Measurements from ENCODE around the gene USP32.
A peak's percentile ranks its signal among the peaks of the same experiment; 100 is the strongest.
"Not testable (repeated sequence)": the region's sequence is repeated elsewhere in the genome, so short reads cannot be mapped to it uniquely, and the experiment has no call there.

USP32 gene

GRCh38 chr17:60231691-60232090, 160.2 kb downstream of the USP32 start:
- DNase-seq (ENCODE audit: low read depth): peak; percentile 66

- peak; percentile 61 for DNase-seq (ENCODE audit: low read depth)
Observed at GRCh38 chr17:60231234-60231633, 160.7 kb downstream of the USP32 start.

GRCh38 chr17:60230358-60230757, 161.6 kb downstream of the USP32 start:
- DNase-seq (ENCODE audit: low read depth): peak; percentile 45

GRCh38 chr17:60229188-60229802, 162.6 kb downstream of the USP32 start:
- peak; percentile 62 for DNase-seq (ENCODE audit: low read depth)

DNA sequence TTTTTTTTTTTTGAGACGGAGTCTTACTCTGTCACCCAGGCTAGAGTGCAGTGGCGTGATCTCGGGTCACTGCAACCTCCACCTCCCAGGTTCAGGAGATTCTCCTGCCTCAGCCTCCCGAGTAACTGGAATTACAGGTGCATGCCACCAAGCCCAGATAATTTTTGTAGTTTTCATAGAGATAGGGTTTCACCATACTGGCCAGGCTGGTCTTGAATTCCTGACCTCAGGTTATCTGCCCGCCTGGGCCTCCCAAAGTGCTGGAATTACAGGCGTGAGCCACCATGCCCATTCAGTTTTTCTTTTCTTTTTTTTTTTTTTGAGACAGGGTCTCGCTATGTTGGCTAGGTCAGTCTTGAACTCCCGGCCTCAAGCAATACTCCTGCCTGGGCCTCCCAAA, 164.7 kb downstream of the USP32 start:
- DNase-seq (ENCODE audit: low read depth): not testable (repeated sequence)

DNA sequence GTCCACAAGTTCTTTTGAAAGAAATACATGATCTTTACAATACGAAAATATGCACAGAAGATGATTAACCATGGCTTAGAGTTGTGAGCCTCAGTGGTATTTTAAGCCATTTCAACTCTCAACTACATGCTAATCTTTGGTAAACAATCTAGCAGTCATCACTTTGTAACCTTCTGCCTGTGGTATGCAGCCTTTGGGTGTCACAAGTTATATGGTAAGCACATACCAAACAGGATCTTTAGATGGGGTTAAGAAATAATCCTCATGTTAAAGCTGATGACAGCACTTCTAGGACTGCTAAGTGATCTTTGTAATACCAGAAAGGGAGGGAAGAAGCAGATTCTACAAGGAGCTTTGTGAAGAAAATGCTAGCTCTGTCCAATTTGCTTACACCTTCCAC, 167.9 kb downstream of the USP32 start:
- DNase-seq (ENCODE audit: low read depth): no peak

DNA sequence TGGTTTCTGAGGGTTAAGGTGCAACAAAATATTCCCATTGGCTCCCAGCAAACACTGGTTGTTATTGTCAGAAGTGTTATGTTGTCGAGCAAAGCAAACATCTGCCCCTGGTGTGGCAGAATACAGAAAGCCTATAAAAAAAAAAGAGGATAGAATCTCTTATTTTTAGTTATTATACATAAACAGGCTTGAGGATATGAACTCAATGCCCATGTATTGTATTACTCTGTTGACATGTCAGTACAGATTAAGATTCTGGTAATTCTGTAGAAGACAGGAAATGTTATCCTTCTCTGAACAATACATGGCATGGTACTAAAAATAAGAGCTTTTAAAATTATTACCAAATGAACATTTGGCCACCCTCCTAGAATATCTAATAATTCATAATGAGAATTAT, 168.5 kb downstream of the USP32 start:
- no peak for DNase-seq (ENCODE audit: low read depth)

GRCh38 chr17:60218774-60219173, 173.2 kb downstream of the USP32 start:
- DNase-seq (ENCODE audit: low read depth): not testable (repeated sequence)

DNA sequence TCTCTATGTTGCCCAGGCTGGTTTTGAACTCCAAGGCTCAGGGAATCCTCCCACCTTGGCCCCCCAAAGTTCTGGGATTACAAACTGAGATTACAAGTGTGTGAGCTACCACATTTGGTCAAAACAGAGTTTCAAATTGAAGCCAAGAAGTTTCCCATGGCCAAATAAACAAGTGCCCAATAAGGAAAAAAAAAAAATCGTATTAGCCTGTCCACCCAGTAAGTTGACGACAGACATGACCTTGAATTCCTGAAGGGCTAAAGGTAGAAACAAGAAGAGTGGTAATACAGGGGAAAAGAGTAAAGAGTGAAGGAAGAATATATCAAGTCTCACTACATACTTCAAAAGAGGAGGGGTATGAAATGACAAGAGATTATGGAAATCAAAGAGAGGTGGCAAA, 176.0 kb downstream of the USP32 start:
- DNase-seq (ENCODE audit: low read depth): not testable (repeated sequence)

- DNase-seq (ENCODE audit: low read depth): not testable (repeated sequence)
Observed at GRCh38 chr17:60211282-60211681, 180.7 kb downstream of the USP32 start.

GRCh38 chr17:60208302-60208701, 183.6 kb downstream of the USP32 start:
- not testable (repeated sequence) for DNase-seq (ENCODE audit: low read depth)

DNA sequence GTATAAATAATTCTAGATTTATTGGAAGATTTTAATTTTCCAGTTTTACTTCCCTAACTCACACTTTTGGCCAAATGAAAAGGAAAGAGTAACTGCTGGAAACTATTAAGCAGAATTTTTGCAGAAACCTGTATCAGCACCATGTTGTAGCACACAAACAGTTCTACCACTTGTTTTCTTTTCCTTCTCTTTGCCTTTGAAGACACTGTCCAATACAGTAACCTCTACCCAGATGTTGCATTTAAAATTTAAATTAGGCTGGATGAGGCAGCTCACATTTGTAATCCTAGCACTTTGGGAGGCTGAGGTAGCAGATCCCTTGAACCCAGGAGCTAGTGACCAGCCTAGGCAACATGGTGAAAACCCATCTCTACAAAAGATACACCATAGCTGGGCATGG, 186.2 kb downstream of the USP32 start:
- DNase-seq (ENCODE audit: low read depth): not testable (repeated sequence)

DNA sequence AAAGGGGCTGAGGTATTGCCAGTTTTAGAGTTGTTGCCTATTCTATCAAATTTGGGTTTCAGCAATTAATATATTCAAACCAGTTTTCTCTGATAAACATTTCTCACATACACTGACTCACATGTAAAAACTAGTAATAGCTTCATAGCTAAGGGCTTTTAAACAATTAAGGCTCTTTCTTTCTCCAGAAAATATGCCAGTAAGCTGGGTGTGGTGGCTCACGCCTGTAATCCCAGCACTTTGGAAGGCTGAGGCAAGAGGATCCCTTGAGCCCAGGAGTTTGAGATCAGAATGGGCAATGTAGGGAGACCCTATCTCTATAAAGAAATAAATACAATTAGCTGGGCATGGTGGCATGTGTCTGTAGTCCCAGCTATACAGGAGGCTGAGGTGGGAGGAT, 193.3 kb downstream of the USP32 start:
- DNase-seq (ENCODE audit: low read depth): not testable (repeated sequence)

- DNase-seq (ENCODE audit: low read depth): not testable (repeated sequence)
Observed at GRCh38 chr17:60194141-60194540, 197.8 kb downstream of the USP32 start.

DNA sequence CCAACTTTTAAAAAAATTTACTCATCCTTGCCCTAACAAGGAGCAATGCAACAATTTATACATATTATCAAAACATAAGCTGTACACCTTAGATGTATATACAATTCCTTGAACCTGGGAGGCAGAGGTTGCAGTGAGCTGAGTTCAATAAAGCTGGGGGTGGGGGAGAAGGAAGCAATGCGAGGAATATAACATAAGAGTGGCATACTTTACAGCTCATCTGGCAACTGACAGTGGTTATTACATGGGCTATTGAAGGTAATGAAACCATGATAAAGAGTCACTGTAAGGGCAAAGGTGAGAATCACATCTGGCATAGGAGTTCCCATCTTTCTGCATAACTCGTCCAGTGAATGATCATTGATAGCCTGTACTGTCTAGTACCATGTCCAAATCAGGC, 198.5 kb downstream of the USP32 start:
- DNase-seq (ENCODE audit: low read depth): no peak

DNA sequence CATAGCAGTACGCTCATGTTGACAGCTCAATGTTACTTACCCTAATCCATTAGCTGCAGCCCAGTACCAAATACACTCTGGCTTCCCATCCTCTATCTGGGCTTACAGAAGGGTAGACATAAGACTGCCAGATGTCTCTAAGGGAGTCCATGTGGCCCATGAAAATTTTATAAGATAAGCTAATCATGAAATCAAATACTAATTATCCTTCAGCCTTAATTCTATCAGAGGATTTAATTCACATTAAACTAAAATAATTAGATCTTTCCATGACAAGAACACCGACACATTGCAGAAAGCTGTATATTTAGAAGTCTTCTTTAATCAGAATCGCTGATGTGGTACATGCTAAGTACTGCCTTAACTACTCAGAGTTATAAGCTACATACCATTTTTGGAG, 198.9 kb downstream of the USP32 start:
- DNase-seq (ENCODE audit: low read depth): not testable (repeated sequence)

DNA sequence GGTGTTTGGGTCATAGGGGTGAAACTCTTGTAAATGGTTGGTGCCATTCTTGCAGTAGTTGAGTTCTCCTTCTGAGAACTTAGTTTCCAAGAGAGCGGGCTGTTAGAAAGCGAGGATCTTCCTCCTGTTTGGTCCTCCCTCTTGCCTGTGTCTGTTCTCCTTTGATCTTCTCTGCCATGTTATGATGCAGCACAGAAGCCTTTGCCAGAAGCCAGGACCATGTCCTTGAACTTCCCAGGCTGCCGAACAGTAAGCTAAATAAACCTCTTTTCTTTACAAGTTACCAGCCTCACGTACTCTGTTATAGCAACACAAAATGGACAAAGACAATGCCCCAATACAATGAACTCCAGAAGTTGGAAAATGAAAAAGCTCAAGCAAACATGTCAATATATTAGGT, 201.9 kb downstream of the USP32 start:
- not testable (repeated sequence) for DNase-seq (ENCODE audit: low read depth)

- DNase-seq (ENCODE audit: low read depth): no peak
Observed at GRCh38 chr17:60188759-60189158, 203.2 kb downstream of the USP32 start.

GRCh38 chr17:60186846-60187745, 204.8 kb downstream of the USP32 start:
- DNase-seq (ENCODE audit: low read depth): peak; percentile 86

DNA sequence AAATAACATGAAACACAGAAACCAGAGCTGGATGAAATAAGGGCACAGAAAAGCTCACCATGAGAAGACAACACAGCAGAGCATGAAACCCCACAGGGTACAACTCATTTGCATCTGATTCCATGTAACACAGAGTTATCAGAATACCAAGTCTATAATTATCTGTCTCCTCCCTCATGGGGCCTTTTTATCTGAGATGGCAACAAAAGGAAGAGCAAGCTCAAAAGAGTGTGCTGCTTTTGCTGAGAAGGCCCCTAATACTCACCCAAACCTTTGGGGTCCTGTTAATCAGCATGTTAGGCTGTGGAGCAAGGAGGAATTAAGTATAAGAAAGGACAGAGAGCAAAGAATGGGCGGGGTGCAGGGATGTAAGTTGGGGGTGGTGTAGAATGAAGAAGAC, 205.6 kb downstream of the USP32 start:
- DNase-seq (ENCODE audit: low read depth): not testable (repeated sequence)

DNA sequence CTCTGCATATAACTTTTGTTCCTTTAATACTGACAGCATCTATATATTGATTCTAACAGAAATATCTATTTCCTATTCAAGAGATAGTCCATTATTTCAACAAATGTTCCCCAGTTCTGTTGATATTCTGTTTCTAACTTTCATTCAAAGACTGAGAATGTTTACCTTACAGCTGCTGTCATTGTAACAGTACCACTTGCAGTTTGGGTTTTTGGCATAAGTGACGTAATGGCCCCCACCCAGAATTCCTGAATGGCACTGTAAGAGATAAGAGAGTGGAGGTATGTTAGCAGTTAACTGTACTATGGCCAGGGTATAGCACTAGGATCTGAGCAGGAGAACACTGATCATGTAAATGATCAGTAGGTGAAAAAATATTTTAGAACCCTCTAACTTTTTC, 211.6 kb downstream of the USP32 start:
- not testable (repeated sequence) for DNase-seq (ENCODE audit: low read depth)

GRCh38 chr17:60178180-60178579, 213.8 kb downstream of the USP32 start:
- not testable (repeated sequence) for DNase-seq (ENCODE audit: low read depth)

- DNase-seq (ENCODE audit: low read depth): not testable (repeated sequence)
Observed at GRCh38 chr17:60176763-60177162, 215.2 kb downstream of the USP32 start.

All from ELR (cell line).